Psoas muscle (tissue), 8 donors: Measurements from ENCODE around the gene SMYD3. TPM values are rescaled to one million over a fixed set of nuclear protein-coding genes. Genes with fewer than 3 reads are reported as not detected.

ENCODE experiments used
- ATAC-seq, 4 donors: fragments of 200-7000 bp; cut with Tn5 transposase; one replicate each; pipeline ENCODE4 v1.9.1; 2020; ENCODE audit warnings: moderate library complexity in 3 of 4, mild to moderate bottlenecking in 2 of 4
- DNase-seq, 2 donors: peaks; one replicate each; pipeline ENCODE4 v3.0.0-alpha.2; 2020
- H3K27ac ChIP-seq: fragments of 200-600 bp; one replicate; pipeline ENCODE4 v1.8.0; 2022
- H3K27me3 ChIP-seq, 3 donors: fragments of 200-600 bp in 1 of 3; one replicate each; pipeline versions ENCODE4 v1.6.1 to v1.8.0; 2013 to 2022; ENCODE audit warnings: low read length in 2 of 3, mild to moderate bottlenecking in 2 of 3, moderate library complexity in 1 of 3; ENCODE audit not compliant: insufficient read depth in 3 of 3
- H3K36me3 ChIP-seq, 2 donors: fragments of 200-600 bp in 1 of 2; one replicate each; pipeline versions ENCODE4 v1.6.1 to v1.8.0; 2013 to 2022; ENCODE audit warnings: low read depth in 1 of 2, mild to moderate bottlenecking in 1 of 2, moderate library complexity in 1 of 2; ENCODE audit not compliant: insufficient read depth in 1 of 2
- H3K4me1 ChIP-seq: fragments of 200-600 bp; one replicate; pipeline ENCODE4 v1.8.0; 2022
- H3K4me3 ChIP-seq: fragments of 200-600 bp; one replicate; pipeline ENCODE4 v1.8.0; 2022; ENCODE audit warnings: mild to moderate bottlenecking
- H3K9me3 ChIP-seq: fragments of 200-600 bp; one replicate; pipeline ENCODE4 v1.8.0; 2022
- CTCF ChIP-seq: fragments of 200-600 bp; IDR thresholded peaks from one replicate; pipeline ENCODE4 v1.8.0; 2022; ENCODE audit warnings: antibody characterized with exemption
- WGBS, 3 donors: extraction: QIAGEN DNeasy Blood & Tissue Kit; methylation state at CpG; one replicate each; pipeline versions ENCODE4 v1.1.6 to v1.1.7; 2013; 5-methylcytosine and 5-hydroxymethylcytosine counted together
- intact Hi-C, 2 donors: fragments of 100-400 bp; cut with DNase I; formaldehyde crosslinking; loops; one replicate each; pipeline versions ENCODE4 v1.11.0 to v1.14.2; 2022
- polyA plus RNA-seq, 3 donors: library from polyadenylated mRNA; stranded (reverse); fragments of 200-250 nt; gene quantifications; one replicate each; pipeline ENCODE4 v1.2.3, GENCODE V29; 2013
- total RNA-seq, 4 donors: library from RNA; stranded (reverse); fragmentation: NEBNext Ultra II Directional in 2 of 4; extraction: Animal tissue kit (Norgen Biotek cat#: 25700) in 2 of 4; gene quantifications; one replicate each; pipeline versions ENCODE4 v1.2.1 to v1.2.4, GENCODE V29; 2021 to 2023
- donor health status: healthy with polysubstance abuse.
- donor health status: DM: no; HTN: no; CAD: no; lungs with moderate emphysema.
- donor health status: Bipolar disorder and iron deficiency.
- donor health status: healthy.
- donor health status: DM: yes; HTN: yes; CAD: no.
- donor health status: DM: no; HTN: no; CAD: no.
- donor health status: DM: no; HTN: no; CAD: no.
- donor health status: DM: yes; HTN: yes; CAD: no.

Gene SMYD3
- total and polyA plus RNA-seq, 7 donors, result 2.9 to 6.4 (median 4.9) TPM

- Histone ChIP-seq H3K4me1 (peaks cover 5% of the 10 kb centered on the region), H3K36me3 (peaks cover 9 to 31% of the 10 kb centered on the region in 2 donors), H3K27me3 (no peaks in the 10 kb centered on the region), H3K9me3 (no peaks in the 10 kb centered on the region), H3K4me3 (no peak overlapping the region), H3K27ac (no peak overlapping the region)
- ATAC-seq (peak in 2 of 4 donors; percentile 44 to 68), DNase-seq (no peak)
- 75 to 79% (median 76%) methylated on average over 7 of the region's 7 CpGs for WGBS, 3 donors
- intact Hi-C loops, result no loop called here
- no peak for TF ChIP-seq CTCF
These were observed 30.4 kb upstream of the SMYD3 start for GRCh38 chr1:246537441-246537840.

- ATAC-seq (no peak), DNase-seq (no peak)
- Histone ChIP-seq H3K9me3 (no peaks in the 10 kb centered on the region), H3K4me1 (peaks cover 5% of the 10 kb centered on the region), H3K27me3 (no peaks in the 10 kb centered on the region), H3K36me3 (no peaks in the 10 kb centered on the region), H3K27ac (no peak overlapping the region), H3K4me3 (no peak overlapping the region)
- intact Hi-C loops, result no loop called here
- TF ChIP-seq CTCF, result no peak
- 71 to 93% (median 87%) methylated on average over 1 of the region's 1 CpG for WGBS, 3 donors
These were observed 27.0 kb upstream of the SMYD3 start for GRCh38 chr1:246534114-246534513.

GRCh38 chr1:246533371-246533905 lies 26.4 kb upstream of the SMYD3 start:
- DNase-seq, result no peak
- H3K36me3 ChIP-seq, result no peaks in the 10 kb centered on the region
- WGBS, 3 donors, result 74 to 88% (median 83%) methylated on average over 2 of the region's 2 CpGs
- intact Hi-C loops, result no loop called here
- H3K27me3 ChIP-seq, result no peaks in the 10 kb centered on the region
- H3K4me1 ChIP-seq, result peaks cover 5% of the 10 kb centered on the region
- no peaks in the 10 kb centered on the region for H3K9me3 ChIP-seq
- H3K27ac ChIP-seq, result no peak overlapping the region
- no peak overlapping the region for H3K4me3 ChIP-seq
- ATAC-seq, result no peak
- no peak for TF ChIP-seq CTCF

GRCh38 chr1:246532519-246532918 lies 25.4 kb upstream of the SMYD3 start:
- no peak for ATAC-seq
- H3K36me3 ChIP-seq, result no peaks in the 10 kb centered on the region
- no peak for TF ChIP-seq CTCF
- no peaks in the 10 kb centered on the region for H3K9me3 ChIP-seq
- H3K27me3 ChIP-seq, result no peaks in the 10 kb centered on the region
- WGBS, 3 donors, result 64 to 66% (median 65%) methylated on average over 1 of the region's 1 CpG
- DNase-seq, result no peak
- intact Hi-C loops, result no loop called here
- H3K4me3 ChIP-seq, result no peak overlapping the region
- no peak overlapping the region for H3K27ac ChIP-seq
- peaks cover 1% of the 10 kb centered on the region for H3K4me1 ChIP-seq

GRCh38 chr1:246530482-246530881 lies 23.4 kb upstream of the SMYD3 start:
- TF ChIP-seq CTCF, result no peak
- Histone ChIP-seq H3K27ac (no peak overlapping the region), H3K4me1 (no peaks in the 10 kb centered on the region), H3K4me3 (no peak overlapping the region), H3K36me3 (no peaks in the 10 kb centered on the region), H3K9me3 (no peaks in the 10 kb centered on the region), H3K27me3 (no peaks in the 10 kb centered on the region)
- ATAC-seq (no peak), DNase-seq (no peak)
- 66 to 72% (median 71%) methylated on average over 2 of the region's 2 CpGs for WGBS, 3 donors
- intact Hi-C loops, result no loop called here
